GM12892 (cell line): ENCODE measurements around the gene PSMA4.
A peak's percentile ranks its signal among the peaks of the same experiment; 100 is the strongest.

Source experiments
- DNase-seq: peaks from one replicate; pipeline ENCODE4 v3.0.0; 2011; ENCODE audit not compliant: insufficient read length
- FAIRE-seq: peaks from 2 replicates; lab custom pipeline; 2011; peaks lifted over from hg19 to GRCh38; lab: Jason Lieb, UNC
- POLR2A ChIP-seq: IDR thresholded peaks from 2 replicates; pipeline ENCODE4 v1.6.1; 2011; ENCODE audit warnings: low read depth, low read length, control low read depth
- POLR2AphosphoS5 ChIP-seq: IDR thresholded peaks from 2 replicates; pipeline ENCODE4 v1.6.1; 2011; ENCODE audit warnings: low read depth, low read length, control low read depth
- TAF1 ChIP-seq: IDR thresholded peaks from 2 replicates; pipeline ENCODE4 v1.6.1; 2011; ENCODE audit warnings: low read depth, mild to moderate bottlenecking, control low read depth, low read length, borderline replicate concordance

PSMA4 gene

DNA sequence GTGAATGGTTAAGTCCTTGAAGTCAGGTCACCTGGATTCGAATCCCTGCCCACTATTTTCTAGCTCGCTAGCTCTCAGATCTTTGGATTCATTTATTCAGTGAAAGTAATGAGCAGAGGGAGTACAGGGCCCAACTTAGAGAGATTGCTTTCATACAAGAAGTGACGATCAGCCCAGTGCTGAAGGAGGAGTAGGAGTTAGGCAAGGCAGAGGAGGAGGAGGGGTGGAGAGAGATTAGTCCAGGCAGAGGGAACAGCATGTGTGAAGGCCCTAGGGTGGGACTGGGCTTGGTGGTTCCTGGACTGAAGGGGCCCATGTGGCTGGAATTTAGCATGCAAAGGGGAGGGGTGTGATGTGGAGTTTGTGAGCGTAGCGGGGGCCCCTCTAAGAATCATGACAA, 21.2 kb downstream of the PSMA4 start:
- no peak for TF ChIP-seq TAF1
- TF ChIP-seq POLR2AphosphoS5: no peak
- TF ChIP-seq POLR2A: no peak
- DNase-seq (no peak), FAIRE-seq (no peak)

DNA sequence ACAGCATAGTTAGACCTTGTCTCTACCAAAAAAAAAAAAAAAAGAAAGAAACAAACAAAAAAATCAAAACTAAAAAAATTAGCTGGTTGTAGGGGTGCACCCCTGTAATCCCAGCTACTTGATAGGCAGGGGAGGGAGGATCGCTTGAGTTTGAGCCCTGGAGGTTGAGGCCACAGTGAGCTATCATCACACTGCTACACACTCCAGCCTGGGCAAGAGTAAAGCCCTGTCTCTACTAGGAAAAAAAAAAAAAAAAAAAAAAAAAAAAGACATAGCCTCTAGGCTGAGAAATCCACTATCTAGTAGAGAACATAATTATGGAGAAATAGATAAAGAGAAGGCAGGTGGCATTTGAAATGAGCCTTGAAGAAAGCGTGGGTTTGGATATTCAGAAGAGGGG, 22.8 kb downstream of the PSMA4 start:
- TF ChIP-seq POLR2A (no peak), TAF1 (no peak), POLR2AphosphoS5 (no peak)
- DNase-seq (no peak), FAIRE-seq (no peak)

DNA sequence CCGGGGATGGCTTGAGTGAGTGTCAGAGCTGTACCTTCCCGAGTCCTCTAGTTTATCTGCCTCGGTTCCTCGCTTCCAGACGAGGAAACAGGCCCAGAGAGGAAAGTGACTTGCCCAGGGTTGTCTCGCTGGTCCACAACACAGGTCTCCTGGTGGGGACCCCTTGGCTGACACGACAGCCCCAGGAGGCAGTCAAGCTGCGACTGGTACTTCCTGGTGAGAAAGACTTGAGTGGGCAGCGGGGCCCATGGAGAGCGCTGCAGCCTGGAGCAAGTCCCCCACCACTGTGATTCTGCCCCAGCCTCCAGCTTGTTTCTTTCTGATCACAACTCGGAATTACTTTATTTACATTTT, 24.5 kb downstream of the PSMA4 start:
- FAIRE-seq: no peak
- TF ChIP-seq POLR2A (no peak), POLR2AphosphoS5 (no peak), TAF1 (no peak)

DNA sequence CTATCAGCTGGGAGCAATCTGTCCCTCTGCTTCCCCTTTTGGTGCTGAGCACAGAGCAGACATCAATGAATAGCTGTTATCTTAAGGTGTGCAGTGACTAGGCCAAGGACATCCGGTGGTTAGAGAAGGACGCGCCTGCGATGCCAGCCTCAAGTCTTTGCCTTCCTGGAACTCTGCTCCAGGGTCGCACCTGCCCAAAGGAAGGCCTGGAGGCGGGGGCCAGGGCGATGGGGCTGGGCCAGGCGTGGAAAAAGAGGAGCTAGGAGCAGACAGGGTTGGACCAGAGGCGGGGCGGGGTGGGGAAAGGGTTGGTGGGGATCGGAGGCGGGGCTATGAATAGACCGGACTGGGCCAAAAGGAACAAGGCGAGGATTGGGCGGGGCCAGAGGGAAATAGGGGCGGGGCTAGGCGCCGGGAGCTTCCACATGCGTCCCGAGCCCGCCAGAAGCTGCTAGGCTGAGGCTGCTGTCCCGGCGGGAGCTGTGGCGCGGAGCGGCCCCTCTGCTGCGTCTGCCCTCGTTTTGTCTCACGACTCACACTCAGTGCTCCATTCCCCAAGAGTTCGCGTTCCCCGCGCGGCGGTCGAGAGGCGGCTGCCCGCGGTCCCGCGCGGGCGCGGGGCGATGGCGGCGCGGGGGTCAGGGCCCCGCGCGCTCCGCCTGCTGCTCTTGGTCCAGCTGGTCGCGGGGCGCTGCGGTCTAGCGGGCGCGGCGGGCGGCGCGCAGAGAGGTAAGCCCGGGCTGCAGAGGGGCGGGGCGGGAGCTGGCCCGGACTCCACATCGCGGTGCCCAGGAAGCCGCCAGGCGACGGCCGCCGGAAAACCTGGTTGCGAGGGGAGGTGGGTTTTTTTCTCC, 25.1 kb downstream of the PSMA4 start, which contains the start of gene CHRNA5:
CHRNA5 (plus strand) TSS at position 424 of the 854 bp plus-strand sequence; CDS start at position 624, 200 bp downstream.
- FAIRE-seq (peak; percentile 69), DNase-seq (peak; percentile 73)
- 0 out of 2 replicates have a peak, but pooled peaks have one; percentile 52 for TF ChIP-seq TAF1
- TF ChIP-seq POLR2AphosphoS5: peak; percentile 83
- peak; percentile 77 for TF ChIP-seq POLR2A

More for the DNA sequence above, 24.5 kb downstream of the PSMA4 start:
- DNase-seq: no peak

DNA sequence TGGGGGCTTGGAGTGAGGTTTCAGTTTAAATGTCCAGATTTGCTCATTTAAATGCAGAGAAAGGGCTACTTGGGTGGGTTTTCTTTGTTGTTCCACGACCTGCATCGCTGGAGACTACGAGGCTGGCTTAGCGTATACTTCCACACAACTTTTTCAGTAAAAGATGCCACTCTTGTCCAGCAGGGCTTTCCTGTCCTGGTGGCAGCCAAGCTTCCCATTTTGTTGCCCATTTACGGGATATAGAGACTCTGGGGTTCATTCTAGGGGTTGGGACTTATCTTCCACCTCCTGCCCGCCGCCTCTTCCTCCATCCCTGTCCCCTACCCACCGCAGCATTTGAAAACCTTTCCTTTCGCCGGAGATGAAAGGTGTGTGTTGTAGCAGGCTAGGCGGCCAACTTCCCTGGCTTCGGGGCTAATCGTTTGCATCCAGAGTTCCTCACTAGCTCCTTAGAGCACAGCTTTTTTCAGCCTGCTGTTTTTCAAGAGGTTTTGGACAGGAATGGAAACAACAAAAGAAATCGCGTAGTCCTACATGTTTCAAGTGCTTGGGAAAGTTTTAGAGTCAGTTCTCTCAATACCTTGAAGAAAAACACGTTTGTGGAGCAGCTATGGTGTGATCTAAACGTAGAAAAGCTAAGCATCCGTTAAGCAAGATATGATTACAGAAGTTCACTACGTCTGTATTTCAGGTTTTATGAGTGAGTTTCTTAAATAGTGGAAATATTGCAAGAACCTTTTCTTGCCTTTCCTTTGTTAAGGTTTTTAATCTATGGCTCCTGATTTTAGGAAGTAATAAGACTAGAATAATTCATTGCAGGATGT, 25.9 kb downstream of the PSMA4 start:
- FAIRE-seq (peak; percentile 60), DNase-seq (no peak)
- TF ChIP-seq POLR2AphosphoS5 (no peak), TAF1 (no peak), POLR2A (no peak)

DNA sequence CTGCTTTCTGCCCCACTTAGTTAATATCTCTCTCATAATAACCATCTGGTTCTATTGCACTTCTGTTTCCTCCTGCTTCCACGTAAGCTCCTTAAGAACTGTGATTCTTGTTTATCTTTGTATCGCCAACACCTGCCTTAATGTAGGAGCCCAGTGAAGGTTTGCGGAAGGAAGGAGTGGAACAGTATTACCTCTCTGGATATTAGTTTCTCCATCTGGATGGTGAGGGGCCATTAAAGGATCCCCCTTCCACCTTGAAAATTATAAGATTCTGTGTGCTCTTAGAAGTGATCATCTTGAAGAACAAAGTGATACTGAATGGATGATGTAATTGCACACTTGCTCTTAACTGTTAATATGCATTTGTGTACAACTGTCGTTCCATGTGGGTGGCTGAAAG, 27.3 kb downstream of the PSMA4 start:
- no peak for DNase-seq
- TF ChIP-seq TAF1: no peak
- TF ChIP-seq POLR2AphosphoS5: no peak
- no peak for TF ChIP-seq POLR2A
- FAIRE-seq: no peak

DNA sequence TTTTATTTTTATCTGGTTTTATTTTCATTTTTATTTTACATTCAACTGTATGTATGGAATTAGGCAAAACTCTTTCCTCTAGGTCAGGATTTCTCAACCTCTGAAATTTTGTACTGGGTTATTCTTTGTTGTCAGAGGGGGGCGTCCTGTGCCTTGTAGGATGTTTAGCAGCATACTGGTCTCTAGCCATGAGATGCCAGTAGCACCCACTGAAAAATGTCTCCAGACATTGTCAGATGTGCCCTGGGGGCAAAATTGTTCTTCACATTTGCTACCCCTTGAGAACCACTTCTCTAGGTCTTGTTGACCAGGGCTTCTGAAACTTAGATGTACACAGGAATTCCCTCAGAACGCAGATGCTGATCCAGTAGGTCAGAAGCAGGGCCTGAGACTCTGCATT, 30.5 kb downstream of the PSMA4 start:
- DNase-seq (no peak), FAIRE-seq (no peak)
- TF ChIP-seq POLR2A: no peak
- no peak for TF ChIP-seq TAF1
- no peak for TF ChIP-seq POLR2AphosphoS5

DNA sequence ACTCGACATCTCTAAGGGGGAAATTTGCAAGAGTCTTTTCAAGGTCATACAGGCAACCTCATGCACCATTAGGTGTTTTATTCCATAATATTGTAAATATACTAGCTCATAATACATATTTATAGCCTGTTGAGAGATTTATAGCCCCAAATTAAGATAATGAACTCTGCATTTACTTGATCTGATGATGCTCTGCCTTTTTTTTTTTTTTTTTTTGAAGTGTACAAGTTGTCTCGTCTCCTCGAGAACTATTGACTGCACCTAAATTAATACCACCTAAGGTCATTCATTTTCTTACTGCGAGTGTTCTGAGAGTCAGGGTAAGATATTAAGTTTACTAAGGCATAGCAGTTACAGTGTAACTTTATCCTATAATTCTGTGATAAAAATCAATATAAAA, 31.1 kb downstream of the PSMA4 start:
- no peak for DNase-seq
- FAIRE-seq: no peak
- TF ChIP-seq POLR2AphosphoS5: no peak
- no peak for TF ChIP-seq TAF1
- no peak for TF ChIP-seq POLR2A

DNA sequence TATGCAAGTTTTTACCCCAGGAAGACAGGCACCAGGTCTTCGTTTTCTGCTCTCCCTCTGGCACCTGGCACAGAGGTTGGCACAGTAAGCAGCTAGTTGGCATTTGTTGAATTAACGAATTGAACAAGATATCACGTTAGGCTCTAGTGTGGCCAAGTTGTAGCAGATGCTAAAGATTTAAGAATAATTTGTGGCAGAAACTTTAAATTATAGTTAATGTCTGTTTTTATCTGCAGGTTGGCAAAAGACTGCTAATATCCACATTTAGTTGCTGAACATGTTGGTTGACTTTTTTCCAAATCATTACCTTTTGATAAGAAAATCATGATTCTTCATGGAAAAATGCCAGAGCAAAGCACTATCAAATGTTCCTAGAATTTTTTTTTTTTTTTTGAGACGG, 33.2 kb downstream of the PSMA4 start:
- TF ChIP-seq POLR2AphosphoS5 (no peak), POLR2A (no peak), TAF1 (no peak)
- DNase-seq (no peak), FAIRE-seq (no peak)

DNA sequence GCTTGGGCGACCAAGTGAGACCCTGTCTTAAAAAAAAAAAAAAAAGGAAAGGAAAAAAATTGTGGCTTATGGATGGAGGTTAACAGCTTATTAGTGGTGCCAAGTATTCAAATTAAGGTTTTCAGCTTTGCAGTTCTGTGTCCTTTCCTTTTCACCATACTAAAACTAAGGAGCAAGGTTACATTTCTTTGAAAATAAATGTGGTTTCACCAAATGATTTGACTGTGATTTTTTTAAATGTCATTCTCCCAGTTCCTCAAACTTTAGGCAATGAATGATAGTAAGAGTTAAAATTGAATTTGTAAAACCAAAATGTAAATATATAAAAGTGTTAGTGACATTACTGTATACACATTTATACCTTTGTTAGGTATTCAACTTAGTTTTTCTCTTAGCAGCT, 34.7 kb downstream of the PSMA4 start:
- DNase-seq (no peak), FAIRE-seq (no peak)
- TF ChIP-seq POLR2A (no peak), TAF1 (no peak), POLR2AphosphoS5 (no peak)

DNA sequence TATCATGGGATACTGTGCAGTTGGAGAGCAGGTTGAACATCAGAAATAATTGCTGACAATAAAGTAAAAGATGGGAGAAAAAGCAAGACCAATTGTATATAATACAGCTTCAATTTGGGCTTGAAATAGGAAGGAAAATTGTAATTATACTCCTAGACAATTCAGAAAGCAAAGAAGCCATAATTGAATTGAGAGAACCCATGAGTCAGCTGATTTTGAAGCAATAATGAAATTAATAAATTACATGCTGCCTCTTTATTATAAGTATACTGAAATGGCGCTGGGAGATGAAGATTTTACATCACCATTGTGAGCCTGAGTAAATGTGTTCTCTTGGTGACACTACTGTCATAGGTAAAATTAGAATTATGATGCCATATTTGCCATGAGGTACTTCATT, 57.3 kb downstream of the PSMA4 start:
- TF ChIP-seq TAF1: no peak
- TF ChIP-seq POLR2A: no peak
- TF ChIP-seq POLR2AphosphoS5: no peak
- DNase-seq (no peak), FAIRE-seq (no peak)

DNA sequence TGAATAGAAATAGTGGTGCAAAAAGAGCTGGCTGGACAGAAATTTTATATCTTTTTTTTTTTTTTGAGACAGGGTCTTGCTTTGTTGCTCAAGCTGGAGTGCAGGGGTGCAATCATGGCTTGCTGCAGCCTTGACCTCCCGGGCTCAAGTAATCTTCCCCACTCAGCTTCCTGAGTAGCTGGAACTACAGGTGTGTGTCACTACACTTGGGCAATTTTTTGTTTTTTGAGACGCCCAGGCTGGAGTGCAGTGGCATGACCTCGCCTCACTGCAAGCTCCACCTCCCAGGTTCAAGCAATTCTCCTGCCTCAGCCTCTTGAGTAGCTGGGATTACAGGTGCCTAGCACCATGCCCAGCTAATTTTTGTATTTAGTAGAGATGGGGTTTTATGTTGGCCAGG, 58.1 kb downstream of the PSMA4 start:
- TF ChIP-seq TAF1: no peak
- no peak for TF ChIP-seq POLR2A
- FAIRE-seq (no peak), DNase-seq (no peak)
